PC-3 (cell line): Measurements from ENCODE around the gene C6orf89.

ENCODE experiments used
- EZH2 ChIP-seq: fragments of 300-600 bp; sonication (generic); IDR thresholded peaks from one replicate; pipeline ENCODE4 v1.6.1; 2017; ENCODE audit warnings: antibody characterized with exemption, mild to moderate bottlenecking, low read length; ENCODE audit not compliant: unreplicated experiment
- EZH2phosphoT487 ChIP-seq: fragments of 300-600 bp; sonication (generic); IDR thresholded peaks from 2 replicates; pipeline ENCODE4 v1.6.1; 2018; ENCODE audit warnings: mild to moderate bottlenecking, antibody characterized with exemption, low read length, borderline replicate concordance
- TF ChIP-seq, protein P1 (sequence below): fragments of 300-600 bp; sonication (generic); conservative IDR thresholded peaks from 2 replicates; pipeline ENCODE4 v1.5.1; 2017; ENCODE audit warnings: antibody characterized with exemption, low read depth, mild to moderate bottlenecking, low read length

- TF ChIP-seq, protein P1, sequence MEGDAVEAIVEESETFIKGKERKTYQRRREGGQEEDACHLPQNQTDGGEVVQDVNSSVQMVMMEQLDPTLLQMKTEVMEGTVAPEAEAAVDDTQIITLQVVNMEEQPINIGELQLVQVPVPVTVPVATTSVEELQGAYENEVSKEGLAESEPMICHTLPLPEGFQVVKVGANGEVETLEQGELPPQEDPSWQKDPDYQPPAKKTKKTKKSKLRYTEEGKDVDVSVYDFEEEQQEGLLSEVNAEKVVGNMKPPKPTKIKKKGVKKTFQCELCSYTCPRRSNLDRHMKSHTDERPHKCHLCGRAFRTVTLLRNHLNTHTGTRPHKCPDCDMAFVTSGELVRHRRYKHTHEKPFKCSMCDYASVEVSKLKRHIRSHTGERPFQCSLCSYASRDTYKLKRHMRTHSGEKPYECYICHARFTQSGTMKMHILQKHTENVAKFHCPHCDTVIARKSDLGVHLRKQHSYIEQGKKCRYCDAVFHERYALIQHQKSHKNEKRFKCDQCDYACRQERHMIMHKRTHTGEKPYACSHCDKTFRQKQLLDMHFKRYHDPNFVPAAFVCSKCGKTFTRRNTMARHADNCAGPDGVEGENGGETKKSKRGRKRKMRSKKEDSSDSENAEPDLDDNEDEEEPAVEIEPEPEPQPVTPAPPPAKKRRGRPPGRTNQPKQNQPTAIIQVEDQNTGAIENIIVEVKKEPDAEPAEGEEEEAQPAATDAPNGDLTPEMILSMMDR = no peak
- TF ChIP-seq EZH2 (no peak), EZH2phosphoT487 (no peak)
Measured at GRCh38 chr6:36938536-36938935, 52.8 kb downstream of the C6orf89 start.
